OCI-LY3 (cell line): Measurements from ENCODE around the gene ESRRG.

Experiments used
- EZH2phosphoT487 ChIP-seq: fragments of 200-600 bp; shearing (Covaris generic); IDR thresholded peaks from 2 replicates; pipeline ENCODE4 v1.6.1; 2018; ENCODE audit warnings: antibody characterized with exemption, mixed run types, low read depth
- TF ChIP-seq, protein P1 (sequence below): fragments of 200-600, 300-600 bp; sonication (generic); IDR thresholded peaks from 2 replicates; pipeline ENCODE4 v1.5.1; 2014; ENCODE audit warnings: antibody characterized with exemption, low read length, low read depth

DNA sequence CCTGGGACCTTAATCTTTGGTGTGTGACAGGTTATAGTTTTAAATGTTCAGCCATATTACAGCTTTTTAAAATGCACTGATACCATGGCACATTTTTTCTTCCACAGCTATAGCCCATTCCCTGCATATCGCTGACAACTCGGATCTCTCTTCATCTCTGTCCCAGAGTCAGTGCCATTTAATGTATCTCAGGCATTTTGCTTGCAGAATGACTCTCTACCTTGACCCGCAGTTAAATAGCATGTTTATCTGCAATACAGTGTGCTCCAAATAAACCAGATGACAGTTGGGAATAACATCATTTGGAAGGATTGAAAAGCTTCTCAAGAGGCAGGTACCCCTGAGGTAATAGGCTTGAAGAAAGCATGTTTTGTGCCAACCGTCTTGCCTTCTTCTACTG is 200.2 kb downstream of the ESRRG start:
- TF ChIP-seq, protein P1, sequence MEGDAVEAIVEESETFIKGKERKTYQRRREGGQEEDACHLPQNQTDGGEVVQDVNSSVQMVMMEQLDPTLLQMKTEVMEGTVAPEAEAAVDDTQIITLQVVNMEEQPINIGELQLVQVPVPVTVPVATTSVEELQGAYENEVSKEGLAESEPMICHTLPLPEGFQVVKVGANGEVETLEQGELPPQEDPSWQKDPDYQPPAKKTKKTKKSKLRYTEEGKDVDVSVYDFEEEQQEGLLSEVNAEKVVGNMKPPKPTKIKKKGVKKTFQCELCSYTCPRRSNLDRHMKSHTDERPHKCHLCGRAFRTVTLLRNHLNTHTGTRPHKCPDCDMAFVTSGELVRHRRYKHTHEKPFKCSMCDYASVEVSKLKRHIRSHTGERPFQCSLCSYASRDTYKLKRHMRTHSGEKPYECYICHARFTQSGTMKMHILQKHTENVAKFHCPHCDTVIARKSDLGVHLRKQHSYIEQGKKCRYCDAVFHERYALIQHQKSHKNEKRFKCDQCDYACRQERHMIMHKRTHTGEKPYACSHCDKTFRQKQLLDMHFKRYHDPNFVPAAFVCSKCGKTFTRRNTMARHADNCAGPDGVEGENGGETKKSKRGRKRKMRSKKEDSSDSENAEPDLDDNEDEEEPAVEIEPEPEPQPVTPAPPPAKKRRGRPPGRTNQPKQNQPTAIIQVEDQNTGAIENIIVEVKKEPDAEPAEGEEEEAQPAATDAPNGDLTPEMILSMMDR: no peak
- no peak for TF ChIP-seq EZH2phosphoT487
